Gastrocnemius medialis (tissue), 4 donors: Measurements from ENCODE around the gene PDCD1LG2. TPM values are rescaled to one million over a fixed set of nuclear protein-coding genes. Genes with fewer than 3 reads are reported as not detected.

Experiments
- ATAC-seq, 2 donors: fragments of 150-250 bp; one replicate each; pipeline ENCODE4 v1.9.1; 2016
- DNase-seq, 2 donors: peaks; one replicate each; pipeline ENCODE4 v3.0.0-alpha.2; 2019
- H3K27ac ChIP-seq, 4 donors: fragments of 200-600 bp; sonication (generic); 1 replicate in 1 of 4; 2 replicates in 3 of 4; pipeline ENCODE4 v1.5.1; 2016 to 2018; ENCODE audit warnings: mild to moderate bottlenecking in 2 of 4, moderate library complexity in 1 of 4
- H3K27me3 ChIP-seq, 3 donors: fragments of 200-600 bp; sonication (generic) in 2 of 3; 1 replicate in 1 of 3; 2 replicates in 2 of 3; pipeline versions ENCODE4 v1.5.1 to v1.6.0; 2016 to 2019; ENCODE audit warnings: mild to moderate bottlenecking in 1 of 3, moderate library complexity in 1 of 3
- H3K36me3 ChIP-seq, 2 donors: fragments of 200-600 bp; sonication (generic) in 1 of 2; one replicate each; pipeline ENCODE4 v1.5.1; 2017 to 2018
- H3K4me1 ChIP-seq, 2 donors: fragments of 200-600 bp; sonication (generic) in 1 of 2; one replicate each; pipeline ENCODE4 v1.5.1; 2016 to 2017; ENCODE audit warnings: mild to moderate bottlenecking in 2 of 2
- H3K4me3 ChIP-seq, 4 donors: fragments of 200-600 bp; sonication (generic) in 3 of 4; 1 replicate in 1 of 4; 2 replicates in 3 of 4; pipeline ENCODE4 v1.5.1; 2016 to 2019; ENCODE audit warnings: mild to moderate bottlenecking in 2 of 4
- H3K9me3 ChIP-seq, 3 donors: fragments of 200-600 bp; sonication (generic) in 2 of 3; 1 replicate in 1 of 3; 2 replicates in 2 of 3; pipeline ENCODE4 v1.5.1; 2016 to 2019
- CTCF ChIP-seq, 5 experiments: fragments of 450-650 bp in 3 of 5; fragments of 200-600 bp in 2 of 5; sonication (generic) in 2 of 5; IDR thresholded peaks in 4 of 5; conservative IDR thresholded peaks in 1 of 5; 1 replicate in 4 of 5; 2 replicates in 1 of 5; pipeline ENCODE4 v1.5.1; 2016 to 2019; ENCODE audit warnings: antibody characterized with exemption in 5 of 5, mild to moderate bottlenecking in 3 of 5, moderate library complexity in 3 of 5
- POLR2A ChIP-seq, 2 donors: fragments of 450-650 bp; IDR thresholded peaks; one replicate each; pipeline ENCODE4 v1.6.1; 2017; ENCODE audit warnings: antibody characterized with exemption in 2 of 2, mild to moderate bottlenecking in 2 of 2, moderate library complexity in 2 of 2
- in situ Hi-C, 4 donors: fragments of 200-750 bp; cut with MboI; loops; one replicate each; pipeline versions ENCODE4 v1.15.0 to v1.8.0; 2017; ENCODE audit warnings: low sequenced_read_pairs in 4 of 4
- intact Hi-C: fragments of 100-400 bp; cut with DNase I; formaldehyde crosslinking; loops from one replicate; pipeline ENCODE4 v1.15.1; 2023; ENCODE audit warnings: low total_unique reads
- total RNA-seq, 4 donors: library from RNA; depleted of rRNA; stranded (reverse); fragments of >200 nt; gene quantifications; one replicate each; pipeline versions ENCODE4 v1.1.0 to v1.2.3, GENCODE V29; 2016

Gene PDCD1LG2
- total RNA-seq, 4 donors from 2014 or later = 1.4 to 2.5 (median 1.7) TPM

GRCh38 chr9:5569891-5570290, 59.6 kb downstream of the PDCD1LG2 start:
- Histone ChIP-seq H3K27me3 (no peaks in the 10 kb centered on the region), H3K27ac (peak overlapping the region in 1 of 4 donors; percentile 66), H3K4me1 (peaks cover 12 to 25% of the 10 kb centered on the region in 2 donors), H3K4me3 (no peak overlapping the region), H3K9me3 (no peaks in the 10 kb centered on the region), H3K36me3 (peaks cover 0 to 4% of the 10 kb centered on the region in 2 donors)
- in situ Hi-C loops = no loop called here
- TF ChIP-seq CTCF (IDR thresholded peaks at IDR 0.05 in 4 of 5, conservative IDR thresholded peaks at IDR 0.05 in 1 of 5) (no peak), POLR2A (IDR thresholded peaks at IDR 0.05) (no peak)
- ATAC-seq (peak; percentile 43 to 78), DNase-seq (peak in 1 of 2 donors; percentile 40)
- intact Hi-C loops = no loop called here

- Histone ChIP-seq H3K27me3 (no peaks in the 10 kb centered on the region), H3K27ac (no peak overlapping the region), H3K4me3 (no peak overlapping the region), H3K9me3 (no peaks in the 10 kb centered on the region), H3K4me1 (peaks cover 12 to 25% of the 10 kb centered on the region in 2 donors), H3K36me3 (peaks cover 0 to 4% of the 10 kb centered on the region in 2 donors)
- DNase-seq = no peak
- in situ Hi-C loops (no loop called here), intact Hi-C loops (no loop called here)
- TF ChIP-seq POLR2A (IDR thresholded peaks at IDR 0.05) (no peak), CTCF (IDR thresholded peaks at IDR 0.05 in 4 of 5, conservative IDR thresholded peaks at IDR 0.05 in 1 of 5) (no peak)
- ATAC-seq = no peak
These were observed 61.4 kb downstream of the PDCD1LG2 start for GRCh38 chr9:5571629-5572232.

GRCh38 chr9:5574097-5574496, 63.8 kb downstream of the PDCD1LG2 start:
- Histone ChIP-seq H3K36me3 (peaks cover 0 to 4% of the 10 kb centered on the region in 2 donors), H3K9me3 (no peaks in the 10 kb centered on the region), H3K4me3 (no peak overlapping the region), H3K4me1 (peaks cover 17 to 36% of the 10 kb centered on the region in 2 donors), H3K27me3 (no peaks in the 10 kb centered on the region), H3K27ac (no peak overlapping the region)
- DNase-seq (no peak), ATAC-seq (no peak)
- in situ Hi-C loops (no loop called here), intact Hi-C loops (no loop called here)
- TF ChIP-seq POLR2A (IDR thresholded peaks at IDR 0.05) (no peak), CTCF (IDR thresholded peaks at IDR 0.05 in 4 of 5, conservative IDR thresholded peaks at IDR 0.05 in 1 of 5) (no peak)

- in situ Hi-C loops = loop anchor here in 3 of 4 donors (25.0 kb wide), 2 partner anchors 388 to 813 kb away; partner anchors contain the start of gene INSL6 (in 2 of the 3)
- no peak overlapping the region for H3K4me3 ChIP-seq
- H3K9me3 ChIP-seq = no peaks in the 10 kb centered on the region
- intact Hi-C loops = no loop called here
- no peak overlapping the region for H3K27ac ChIP-seq
- peaks cover 0 to 4% of the 10 kb centered on the region in 2 donors for H3K36me3 ChIP-seq
- TF ChIP-seq POLR2A (IDR thresholded peaks at IDR 0.05) (no peak), CTCF (IDR thresholded peaks at IDR 0.05 in 4 of 5, conservative IDR thresholded peaks at IDR 0.05 in 1 of 5) (no peak)
- H3K4me1 ChIP-seq = peaks cover 11 to 29% of the 10 kb centered on the region in 2 donors
- no peak for DNase-seq
- ATAC-seq = no peak
- H3K27me3 ChIP-seq = no peaks in the 10 kb centered on the region
These were observed 64.7 kb downstream of the PDCD1LG2 start for GRCh38 chr9:5575000-5575399.
